Peyer's patch (tissue), 4 donors: ENCODE data around the gene KRCC1. TPM values are rescaled to one million over a fixed set of nuclear protein-coding genes. Genes with fewer than 3 reads are reported as not detected.

ENCODE experiments used
- DNase-seq, 3 donors: peaks; one replicate each; pipeline ENCODE4 v3.0.0-alpha.2; 2017 to 2019
- H3K27ac ChIP-seq, 4 donors: fragments of 200-600 bp; sonication (generic); one replicate each; pipeline ENCODE4 v1.5.1; 2016 to 2019
- H3K27me3 ChIP-seq, 2 donors: fragments of 200-600 bp; sonication (generic); one replicate each; pipeline ENCODE4 v1.5.1; 2019
- H3K36me3 ChIP-seq, 3 donors: fragments of 200-600 bp; sonication (generic); one replicate each; pipeline ENCODE4 v1.5.1; 2016 to 2019
- H3K4me1 ChIP-seq, 4 donors: fragments of 200-600 bp; sonication (generic); one replicate each; pipeline ENCODE4 v1.5.1; 2016 to 2019
- H3K4me3 ChIP-seq, 4 donors: fragments of 200-600 bp; sonication (generic); 1 replicate in 3 of 4; 2 replicates in 1 of 4; pipeline ENCODE4 v1.5.1; 2016 to 2019; ENCODE audit warnings: mild to moderate bottlenecking in 1 of 4
- H3K9me3 ChIP-seq, 4 donors: fragments of 200-600 bp; sonication (generic); one replicate each; pipeline ENCODE4 v1.5.1; 2016 to 2019; ENCODE audit warnings: mild to moderate bottlenecking in 1 of 4
- POLR2A ChIP-seq, 2 donors: fragments of 450-650 bp; IDR thresholded peaks; one replicate each; pipeline ENCODE4 v1.5.1; 2017; ENCODE audit warnings: antibody characterized with exemption in 2 of 2, mild to moderate bottlenecking in 2 of 2, moderate library complexity in 2 of 2
- total RNA-seq, 4 donors: library from RNA; depleted of rRNA; stranded (reverse); fragments of >200 nt; gene quantifications; one replicate each; pipeline ENCODE4 v1.1.0, GENCODE V29; 2016
- TF ChIP-seq, protein P1 (sequence below), 6 experiments: fragments of 450-650 bp in 4 of 6; fragments of 200-600 bp in 2 of 6; sonication (generic) in 1 of 6; IDR thresholded peaks; one replicate each; pipeline ENCODE4 v1.5.1; 2017 to 2019; ENCODE audit warnings: antibody characterized with exemption in 6 of 6, mild to moderate bottlenecking in 3 of 6, moderate library complexity in 1 of 6

Gene KRCC1
- total RNA-seq, 4 donors from 2014 or later, result 18.0 to 40.4 (median 27.3) TPM

- Histone ChIP-seq H3K27ac (peak overlapping the region in 1 of 4 donors; percentile 23), H3K4me3 (no peak overlapping the region), H3K36me3 (no peaks in the 10 kb centered on the region), H3K27me3 (no peaks in the 10 kb centered on the region), H3K4me1 (no peaks in the 10 kb centered on the region), H3K9me3 (no peaks in the 10 kb centered on the region)
- TF ChIP-seq POLR2A (IDR thresholded peaks at IDR 0.05), result no peak
- TF ChIP-seq, protein P1, sequence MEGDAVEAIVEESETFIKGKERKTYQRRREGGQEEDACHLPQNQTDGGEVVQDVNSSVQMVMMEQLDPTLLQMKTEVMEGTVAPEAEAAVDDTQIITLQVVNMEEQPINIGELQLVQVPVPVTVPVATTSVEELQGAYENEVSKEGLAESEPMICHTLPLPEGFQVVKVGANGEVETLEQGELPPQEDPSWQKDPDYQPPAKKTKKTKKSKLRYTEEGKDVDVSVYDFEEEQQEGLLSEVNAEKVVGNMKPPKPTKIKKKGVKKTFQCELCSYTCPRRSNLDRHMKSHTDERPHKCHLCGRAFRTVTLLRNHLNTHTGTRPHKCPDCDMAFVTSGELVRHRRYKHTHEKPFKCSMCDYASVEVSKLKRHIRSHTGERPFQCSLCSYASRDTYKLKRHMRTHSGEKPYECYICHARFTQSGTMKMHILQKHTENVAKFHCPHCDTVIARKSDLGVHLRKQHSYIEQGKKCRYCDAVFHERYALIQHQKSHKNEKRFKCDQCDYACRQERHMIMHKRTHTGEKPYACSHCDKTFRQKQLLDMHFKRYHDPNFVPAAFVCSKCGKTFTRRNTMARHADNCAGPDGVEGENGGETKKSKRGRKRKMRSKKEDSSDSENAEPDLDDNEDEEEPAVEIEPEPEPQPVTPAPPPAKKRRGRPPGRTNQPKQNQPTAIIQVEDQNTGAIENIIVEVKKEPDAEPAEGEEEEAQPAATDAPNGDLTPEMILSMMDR (IDR thresholded peaks at IDR 0.05), result no peak
- DNase-seq, result no peak
Observed at GRCh38 chr2:88074854-88075292, 19.3 kb upstream of the KRCC1 start.

DNA sequence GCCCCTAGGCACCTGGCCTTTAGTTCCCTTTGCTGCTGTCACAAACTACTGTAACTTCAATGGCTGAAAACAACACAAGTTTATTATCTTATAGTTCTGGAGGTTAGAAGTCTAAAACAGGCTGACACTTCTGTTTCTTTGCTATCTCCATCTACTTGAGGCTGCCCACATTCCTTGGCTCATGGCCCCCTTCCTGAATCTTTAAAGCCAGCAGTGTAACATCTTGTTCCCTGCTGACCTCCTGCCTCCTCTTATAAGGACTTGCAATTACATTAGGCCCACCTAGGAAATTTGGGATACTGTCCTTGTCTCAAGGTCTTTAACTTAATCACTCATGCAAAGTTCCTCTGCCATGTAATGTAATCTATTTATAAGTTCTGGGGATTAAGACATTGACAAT is 18.6 kb upstream of the KRCC1 start:
- no peaks in the 10 kb centered on the region for H3K36me3 ChIP-seq
- no peak overlapping the region for H3K4me3 ChIP-seq
- TF ChIP-seq POLR2A (IDR thresholded peaks at IDR 0.05), result no peak
- TF ChIP-seq, protein P1 (IDR thresholded peaks at IDR 0.05), result no peak

GRCh38 chr2:88071365-88071764 is 15.8 kb upstream of the KRCC1 start:
- H3K9me3 ChIP-seq, result no peaks in the 10 kb centered on the region
- H3K4me1 ChIP-seq, result no peaks in the 10 kb centered on the region
- H3K36me3 ChIP-seq, result no peaks in the 10 kb centered on the region
- no peak overlapping the region for H3K27ac ChIP-seq
- H3K27me3 ChIP-seq, result no peaks in the 10 kb centered on the region
- TF ChIP-seq, protein P1 (IDR thresholded peaks at IDR 0.05), result no peak
- no peak for TF ChIP-seq POLR2A (IDR thresholded peaks at IDR 0.05)
- no peak for DNase-seq
- H3K4me3 ChIP-seq, result no peak overlapping the region

More for the DNA sequence above, 18.6 kb upstream of the KRCC1 start:
- no peak for DNase-seq
- no peaks in the 10 kb centered on the region for H3K9me3 ChIP-seq
- H3K27me3 ChIP-seq, result no peaks in the 10 kb centered on the region
- H3K4me1 ChIP-seq, result no peaks in the 10 kb centered on the region
- H3K27ac ChIP-seq, result peak overlapping the region in 1 of 4 donors; percentile 23

DNA sequence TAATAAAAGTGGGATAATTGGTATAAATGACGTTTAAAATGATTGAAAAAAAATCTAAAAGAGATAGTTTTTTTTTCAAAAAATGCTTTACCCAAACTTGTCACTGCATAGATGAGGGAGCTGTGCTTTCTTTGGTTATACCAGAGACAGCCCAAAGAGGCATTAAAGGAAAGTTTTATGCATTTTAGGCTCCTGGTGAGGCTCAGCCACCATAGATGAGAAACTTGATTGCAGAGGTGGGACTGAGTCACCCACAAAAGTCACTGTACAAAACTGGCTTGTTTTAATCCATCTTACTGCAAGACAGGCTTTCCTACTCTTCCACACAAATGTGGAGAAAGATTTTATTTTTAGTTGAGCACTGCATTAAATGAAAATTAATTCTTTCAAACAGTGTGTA is 14.5 kb upstream of the KRCC1 start:
- Histone ChIP-seq H3K27ac (peak overlapping the region in 1 of 4 donors; percentile 37), H3K27me3 (no peaks in the 10 kb centered on the region), H3K4me1 (no peaks in the 10 kb centered on the region), H3K9me3 (no peaks in the 10 kb centered on the region), H3K4me3 (no peak overlapping the region), H3K36me3 (no peaks in the 10 kb centered on the region)
- TF ChIP-seq, protein P1 (IDR thresholded peaks at IDR 0.05), result no peak
- no peak for TF ChIP-seq POLR2A (IDR thresholded peaks at IDR 0.05)
- no peak for DNase-seq

- Histone ChIP-seq H3K9me3 (no peaks in the 10 kb centered on the region), H3K4me1 (no peaks in the 10 kb centered on the region), H3K27ac (peak overlapping the region in 1 of 4 donors; percentile 64), H3K4me3 (no peak overlapping the region), H3K36me3 (no peaks in the 10 kb centered on the region), H3K27me3 (no peaks in the 10 kb centered on the region)
- TF ChIP-seq, protein P1 (IDR thresholded peaks at IDR 0.05), result no peak
- no peak for TF ChIP-seq POLR2A (IDR thresholded peaks at IDR 0.05)
- no peak for DNase-seq
Observed at GRCh38 chr2:88069117-88069516, 13.5 kb upstream of the KRCC1 start.

GRCh38 chr2:88068044-88068443 is 12.5 kb upstream of the KRCC1 start:
- Histone ChIP-seq H3K27ac (peak overlapping the region in 1 of 4 donors; percentile 64), H3K4me1 (no peaks in the 10 kb centered on the region), H3K27me3 (no peaks in the 10 kb centered on the region), H3K4me3 (peak overlapping the region in 1 of 4 donors; percentile 18), H3K9me3 (no peaks in the 10 kb centered on the region), H3K36me3 (no peaks in the 10 kb centered on the region)
- DNase-seq, result no peak
- TF ChIP-seq POLR2A (IDR thresholded peaks at IDR 0.05), result no peak
- TF ChIP-seq, protein P1 (IDR thresholded peaks at IDR 0.05), result no peak
